ENCODE measurements around the gene FAM53B.

FAM53B gene

GRCh38 chr10:124737708-124738107 lies 6.5 kb downstream of the FAM53B start:
- H3K9me3 ChIP-seq (replicated peaks in 1 of 2; ENCODE audit: control insufficient read depth in 2 of 2, insufficient read depth in 1 of 2, low read depth in 1 of 2, low read length in 2 of 2) = no peaks in the 10 kb centered on the region
- H2AFZ ChIP-seq (ENCODE audit: low read length) = no peak overlapping the region
- H3K4me1 ChIP-seq (ENCODE audit: control insufficient read depth in 2 of 2, insufficient read depth in 1 of 2, low read depth in 1 of 2, low read length in 2 of 2) = peaks cover 27 to 50% of the 10 kb centered on the region in 2 donors
- no peak overlapping the region for H2BK15ac ChIP-seq (ENCODE audit: low read length)
- no peak overlapping the region for H3K9ac ChIP-seq (ENCODE audit: low read depth, low read length, poor library complexity)
- H3K36me3 ChIP-seq (replicated peaks in 1 of 2; ENCODE audit: control insufficient read depth in 2 of 2, insufficient read depth in 2 of 2, low read length in 2 of 2) = peaks cover 0 to 20% of the 10 kb centered on the region in 2 donors
- H3K4ac ChIP-seq (ENCODE audit: low read length) = no peak overlapping the region
- H4K8ac ChIP-seq (ENCODE audit: low read depth, low read length) = no peak overlapping the region
- peaks cover 21% of the 10 kb centered on the region for H3K79me1 ChIP-seq (ENCODE audit: low read depth, low read length)
- no peak overlapping the region for H3K4me3 ChIP-seq (ENCODE audit: low read length in 2 of 2)
- H3K14ac ChIP-seq (ENCODE audit: low read length) = no peak overlapping the region
- no peak overlapping the region for H2AK5ac ChIP-seq (ENCODE audit: low read depth, low read length)
- H2BK5ac ChIP-seq (ENCODE audit: low read length) = no peak overlapping the region
- H3K27ac ChIP-seq (replicated peaks; ENCODE audit: low read length) = no peak overlapping the region
- DNase-seq (ENCODE audit: low spot score) = no peak
- H3K18ac ChIP-seq (ENCODE audit: low read length) = peak overlapping the region; percentile 15
- no peak overlapping the region for H3K4me2 ChIP-seq (ENCODE audit: insufficient read depth, low read length, poor library complexity, severe bottlenecking)
- no peaks in the 10 kb centered on the region for H3K27me3 ChIP-seq (ENCODE audit: control insufficient read depth in 3 of 3, insufficient read depth in 3 of 3, low read depth in 1 of 3, low read length in 3 of 3)
- no peak overlapping the region for H3K23ac ChIP-seq (ENCODE audit: low read depth, low read length, poor library complexity)
- no peak overlapping the region for H2BK120ac ChIP-seq (ENCODE audit: low read depth, low read length)
- no CpG with 5 or more reads among the region's 2 CpGs for WGBS, 2 donors (ENCODE audit: extremely low coverage in 2 of 2, insufficient read length in 2 of 2, insufficient replicate concordance in 1 of 2)
- H2BK12ac ChIP-seq (ENCODE audit: low read length) = no peak overlapping the region
- H4K91ac ChIP-seq (ENCODE audit: low read depth, low read length, poor library complexity) = no peak overlapping the region

GRCh38 chr10:124737221-124737620 lies 7.0 kb downstream of the FAM53B start:
- no peaks in the 10 kb centered on the region for H3K27me3 ChIP-seq (ENCODE audit: control insufficient read depth in 3 of 3, insufficient read depth in 3 of 3, low read depth in 1 of 3, low read length in 3 of 3)
- peaks cover 0 to 23% of the 10 kb centered on the region in 2 donors for H3K36me3 ChIP-seq (replicated peaks in 1 of 2; ENCODE audit: control insufficient read depth in 2 of 2, insufficient read depth in 2 of 2, low read length in 2 of 2)
- peaks cover 22% of the 10 kb centered on the region for H3K79me1 ChIP-seq (ENCODE audit: low read depth, low read length)
- WGBS, 2 donors (ENCODE audit: extremely low coverage in 2 of 2, insufficient read length in 2 of 2, insufficient replicate concordance in 1 of 2) = no CpG with 5 or more reads among the region's 7 CpGs
- no peak overlapping the region for H3K4ac ChIP-seq (ENCODE audit: low read length)
- H4K91ac ChIP-seq (ENCODE audit: low read depth, low read length, poor library complexity) = no peak overlapping the region
- no peak overlapping the region for H3K4me2 ChIP-seq (ENCODE audit: insufficient read depth, low read length, poor library complexity, severe bottlenecking)
- H3K4me3 ChIP-seq (ENCODE audit: low read length in 2 of 2) = no peak overlapping the region
- no peak overlapping the region for H2BK15ac ChIP-seq (ENCODE audit: low read length)
- no peak overlapping the region for H3K27ac ChIP-seq (replicated peaks; ENCODE audit: low read length)
- no peak overlapping the region for H3K14ac ChIP-seq (ENCODE audit: low read length)
- no peak for DNase-seq (ENCODE audit: low spot score)
- no peak overlapping the region for H3K9ac ChIP-seq (ENCODE audit: low read depth, low read length, poor library complexity)
- H3K4me1 ChIP-seq (ENCODE audit: control insufficient read depth in 2 of 2, insufficient read depth in 1 of 2, low read depth in 1 of 2, low read length in 2 of 2) = peaks cover 24 to 46% of the 10 kb centered on the region in 2 donors
- no peak overlapping the region for H2BK12ac ChIP-seq (ENCODE audit: low read length)
- no peak overlapping the region for H2AFZ ChIP-seq (ENCODE audit: low read length)
- H3K18ac ChIP-seq (ENCODE audit: low read length) = no peak overlapping the region
- no peak overlapping the region for H3K23ac ChIP-seq (ENCODE audit: low read depth, low read length, poor library complexity)
- no peak overlapping the region for H2BK120ac ChIP-seq (ENCODE audit: low read depth, low read length)
- H2AK5ac ChIP-seq (ENCODE audit: low read depth, low read length) = no peak overlapping the region
- H4K8ac ChIP-seq (ENCODE audit: low read depth, low read length) = no peak overlapping the region
- no peak overlapping the region for H2BK5ac ChIP-seq (ENCODE audit: low read length)
- no peaks in the 10 kb centered on the region for H3K9me3 ChIP-seq (replicated peaks in 1 of 2; ENCODE audit: control insufficient read depth in 2 of 2, insufficient read depth in 1 of 2, low read depth in 1 of 2, low read length in 2 of 2)

DNA sequence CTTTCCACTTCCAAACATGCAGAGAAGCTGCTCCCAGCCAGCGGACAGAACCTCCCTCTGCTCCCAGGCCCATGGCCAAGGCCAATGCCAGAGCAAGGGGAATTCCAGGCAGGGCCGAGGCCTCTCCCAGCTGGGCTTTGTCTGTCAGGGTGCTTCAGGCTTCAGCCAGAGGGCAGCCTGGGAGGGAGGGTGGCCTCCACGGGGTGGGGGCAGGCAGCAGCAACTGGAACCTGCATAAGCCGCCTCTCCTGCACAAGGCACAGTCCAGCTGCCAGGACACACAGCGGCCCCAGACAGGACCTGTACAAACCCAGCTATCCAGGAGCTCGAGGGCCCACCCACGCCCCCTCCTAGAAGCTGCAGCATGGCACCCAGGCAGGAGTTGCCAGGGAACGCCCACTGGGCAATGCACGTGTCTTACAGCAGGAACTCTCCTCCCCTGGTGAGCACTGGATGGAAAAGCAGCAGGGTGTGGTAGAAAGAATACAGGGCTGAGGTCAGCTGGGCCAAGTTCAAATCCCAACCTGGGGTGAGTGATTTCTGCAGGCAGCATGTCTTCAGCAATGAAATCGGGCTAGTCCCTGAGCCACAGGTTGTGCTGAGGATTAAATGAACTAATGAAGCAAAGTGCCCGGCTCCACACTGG lies 7.6 kb downstream of the FAM53B start:
- no peak overlapping the region for H3K27ac ChIP-seq (replicated peaks; ENCODE audit: low read length)
- peaks cover 21 to 40% of the 10 kb centered on the region in 2 donors for H3K4me1 ChIP-seq (ENCODE audit: control insufficient read depth in 2 of 2, insufficient read depth in 1 of 2, low read depth in 1 of 2, low read length in 2 of 2)
- H3K4me2 ChIP-seq (ENCODE audit: insufficient read depth, low read length, poor library complexity, severe bottlenecking) = no peak overlapping the region
- H3K4me3 ChIP-seq (ENCODE audit: low read length in 2 of 2) = no peak overlapping the region
- no peaks in the 10 kb centered on the region for H3K27me3 ChIP-seq (ENCODE audit: control insufficient read depth in 3 of 3, insufficient read depth in 3 of 3, low read depth in 1 of 3, low read length in 3 of 3)
- H4K8ac ChIP-seq (ENCODE audit: low read depth, low read length) = no peak overlapping the region
- no peak overlapping the region for H2AFZ ChIP-seq (ENCODE audit: low read length)
- H2BK5ac ChIP-seq (ENCODE audit: low read length) = no peak overlapping the region
- no peak overlapping the region for H2BK120ac ChIP-seq (ENCODE audit: low read depth, low read length)
- H3K14ac ChIP-seq (ENCODE audit: low read length) = no peak overlapping the region
- DNase-seq (ENCODE audit: low spot score) = no peak
- no CpG with 5 or more reads among the region's 11 CpGs for WGBS, 2 donors (ENCODE audit: extremely low coverage in 2 of 2, insufficient read length in 2 of 2, insufficient replicate concordance in 1 of 2)
- H3K18ac ChIP-seq (ENCODE audit: low read length) = no peak overlapping the region
- no peak overlapping the region for H2AK5ac ChIP-seq (ENCODE audit: low read depth, low read length)
- no peak overlapping the region for H2BK12ac ChIP-seq (ENCODE audit: low read length)
- peak overlapping the region; percentile 25 for H3K9ac ChIP-seq (ENCODE audit: low read depth, low read length, poor library complexity)
- H2BK15ac ChIP-seq (ENCODE audit: low read length) = no peak overlapping the region
- peaks cover 3 to 27% of the 10 kb centered on the region in 2 donors for H3K36me3 ChIP-seq (replicated peaks in 1 of 2; ENCODE audit: control insufficient read depth in 2 of 2, insufficient read depth in 2 of 2, low read length in 2 of 2)
- H3K4ac ChIP-seq (ENCODE audit: low read length) = no peak overlapping the region
- no peak overlapping the region for H3K23ac ChIP-seq (ENCODE audit: low read depth, low read length, poor library complexity)
- H3K79me1 ChIP-seq (ENCODE audit: low read depth, low read length) = peaks cover 27% of the 10 kb centered on the region
- H4K91ac ChIP-seq (ENCODE audit: low read depth, low read length, poor library complexity) = no peak overlapping the region
- no peaks in the 10 kb centered on the region for H3K9me3 ChIP-seq (replicated peaks in 1 of 2; ENCODE audit: control insufficient read depth in 2 of 2, insufficient read depth in 1 of 2, low read depth in 1 of 2, low read length in 2 of 2)

DNA sequence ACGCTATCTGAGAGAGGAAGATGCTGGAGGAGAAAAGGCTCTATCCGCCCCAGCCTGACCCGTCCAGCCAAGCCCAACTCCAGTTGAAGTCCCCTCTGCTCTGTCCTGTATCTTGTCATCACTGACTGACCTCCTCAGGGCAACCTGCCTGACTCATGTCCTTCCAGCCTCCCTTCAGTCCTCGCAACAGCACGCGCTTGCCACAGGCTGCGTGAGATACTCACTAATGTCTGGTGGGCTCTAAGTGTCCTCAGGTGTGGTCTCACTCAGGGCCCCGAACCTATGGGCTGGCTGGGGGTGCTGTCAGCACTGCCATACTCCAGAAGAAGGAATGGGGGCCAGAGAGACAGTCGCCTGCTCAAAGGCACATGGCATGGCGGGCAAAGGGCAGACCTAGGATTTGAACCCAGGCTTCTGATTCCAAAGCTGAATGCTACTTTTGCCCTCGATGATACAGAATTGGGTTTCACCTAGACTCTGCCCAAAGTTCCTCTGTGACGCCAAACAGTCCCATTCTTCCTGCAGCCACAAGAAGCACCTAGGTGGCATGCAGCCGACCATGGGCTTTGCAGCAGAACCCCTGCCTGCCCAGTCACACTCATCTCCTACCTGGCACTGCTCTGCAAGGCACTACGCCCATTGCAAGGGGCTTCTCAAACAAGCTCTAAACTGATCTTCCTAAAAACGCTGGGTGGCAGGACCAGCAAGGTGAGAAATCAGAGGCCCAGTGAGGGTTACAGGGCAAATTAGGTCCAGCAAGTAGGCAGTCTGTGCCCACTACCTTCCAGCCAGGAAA lies 8.5 kb downstream of the FAM53B start:
- H3K9me3 ChIP-seq (replicated peaks in 1 of 2; ENCODE audit: control insufficient read depth in 2 of 2, insufficient read depth in 1 of 2, low read depth in 1 of 2, low read length in 2 of 2) = no peaks in the 10 kb centered on the region
- DNase-seq (ENCODE audit: low spot score) = no peak

More for the DNA sequence above, 8.5 kb downstream of the FAM53B start:
- H3K14ac ChIP-seq (ENCODE audit: low read length) = no peak overlapping the region
- no peak overlapping the region for H3K4me2 ChIP-seq (ENCODE audit: insufficient read depth, low read length, poor library complexity, severe bottlenecking)
- peaks cover 3 to 31% of the 10 kb centered on the region in 2 donors for H3K36me3 ChIP-seq (replicated peaks in 1 of 2; ENCODE audit: control insufficient read depth in 2 of 2, insufficient read depth in 2 of 2, low read length in 2 of 2)
- no peak overlapping the region for H3K27ac ChIP-seq (replicated peaks; ENCODE audit: low read length)
- no peak overlapping the region for H4K8ac ChIP-seq (ENCODE audit: low read depth, low read length)
- peaks cover 27% of the 10 kb centered on the region for H3K79me1 ChIP-seq (ENCODE audit: low read depth, low read length)
- H2AK5ac ChIP-seq (ENCODE audit: low read depth, low read length) = no peak overlapping the region
- no peak overlapping the region for H3K18ac ChIP-seq (ENCODE audit: low read length)
- no peak overlapping the region for H3K4ac ChIP-seq (ENCODE audit: low read length)
- H2BK120ac ChIP-seq (ENCODE audit: low read depth, low read length) = no peak overlapping the region
- no peaks in the 10 kb centered on the region for H3K27me3 ChIP-seq (ENCODE audit: control insufficient read depth in 3 of 3, insufficient read depth in 3 of 3, low read depth in 1 of 3, low read length in 3 of 3)
- no CpG with 5 or more reads among the region's 15 CpGs for WGBS, 2 donors (ENCODE audit: extremely low coverage in 2 of 2, insufficient read length in 2 of 2, insufficient replicate concordance in 1 of 2)
- H2BK12ac ChIP-seq (ENCODE audit: low read length) = no peak overlapping the region
- no peak overlapping the region for H3K23ac ChIP-seq (ENCODE audit: low read depth, low read length, poor library complexity)
- H2BK15ac ChIP-seq (ENCODE audit: low read length) = no peak overlapping the region
- H3K4me1 ChIP-seq (ENCODE audit: control insufficient read depth in 2 of 2, insufficient read depth in 1 of 2, low read depth in 1 of 2, low read length in 2 of 2) = peaks cover 17 to 32% of the 10 kb centered on the region in 2 donors
- H2BK5ac ChIP-seq (ENCODE audit: low read length) = no peak overlapping the region
- no peak overlapping the region for H4K91ac ChIP-seq (ENCODE audit: low read depth, low read length, poor library complexity)
- H2AFZ ChIP-seq (ENCODE audit: low read length) = no peak overlapping the region
- no peak overlapping the region for H3K4me3 ChIP-seq (ENCODE audit: low read length in 2 of 2)
- no peak overlapping the region for H3K9ac ChIP-seq (ENCODE audit: low read depth, low read length, poor library complexity)

Measured in neuronal stem cell (in vitro differentiated cells).